HUES6 (cell line): ENCODE results near the gene MB.

Experiments used
- H3K27ac ChIP-seq: 2 replicates; pipeline ENCODE4 v1.7.0; 2013; ENCODE audit warnings: low read depth, mild to moderate bottlenecking, low read length, inconsistent platforms
- H3K27me3 ChIP-seq: 2 replicates; pipeline ENCODE4 v1.6.1; 2013; ENCODE audit warnings: low read length; ENCODE audit not compliant: control insufficient read depth, insufficient read depth
- H3K36me3 ChIP-seq: 2 replicates; pipeline ENCODE4 v1.6.1; 2013; ENCODE audit warnings: low read length; ENCODE audit not compliant: control insufficient read depth, insufficient read depth
- H3K4me1 ChIP-seq: 2 replicates; pipeline ENCODE4 v1.6.1; 2013; ENCODE audit warnings: low read length; ENCODE audit not compliant: control insufficient read depth, insufficient read depth
- H3K4me3 ChIP-seq: 2 replicates; pipeline ENCODE4 v1.5.1; 2013; ENCODE audit warnings: low read depth, low read length
- H3K9ac ChIP-seq: one replicate; pipeline ENCODE4 v1.6.1; 2013; ENCODE audit warnings: mild to moderate bottlenecking, low read length
- H3K9me3 ChIP-seq: 2 replicates; pipeline ENCODE4 v1.6.1; 2013; ENCODE audit warnings: low read depth, low read length; ENCODE audit not compliant: control insufficient read depth, insufficient read depth

The MB gene

GRCh38 chr22:35582861-35583670 lies 34.1 kb downstream of the MB start:
- no peaks in the 10 kb centered on the region for H3K27me3 ChIP-seq
- peaks cover 3% of the 10 kb centered on the region; the same call in 1 of the 2 replicates for H3K4me1 ChIP-seq
- no peaks in the 10 kb centered on the region for H3K36me3 ChIP-seq
- no peak overlapping the region for H3K9ac ChIP-seq
- H3K9me3 ChIP-seq = no peaks in the 10 kb centered on the region
- no peak overlapping the region for H3K4me3 ChIP-seq
- H3K27ac ChIP-seq = no peak overlapping the region

DNA sequence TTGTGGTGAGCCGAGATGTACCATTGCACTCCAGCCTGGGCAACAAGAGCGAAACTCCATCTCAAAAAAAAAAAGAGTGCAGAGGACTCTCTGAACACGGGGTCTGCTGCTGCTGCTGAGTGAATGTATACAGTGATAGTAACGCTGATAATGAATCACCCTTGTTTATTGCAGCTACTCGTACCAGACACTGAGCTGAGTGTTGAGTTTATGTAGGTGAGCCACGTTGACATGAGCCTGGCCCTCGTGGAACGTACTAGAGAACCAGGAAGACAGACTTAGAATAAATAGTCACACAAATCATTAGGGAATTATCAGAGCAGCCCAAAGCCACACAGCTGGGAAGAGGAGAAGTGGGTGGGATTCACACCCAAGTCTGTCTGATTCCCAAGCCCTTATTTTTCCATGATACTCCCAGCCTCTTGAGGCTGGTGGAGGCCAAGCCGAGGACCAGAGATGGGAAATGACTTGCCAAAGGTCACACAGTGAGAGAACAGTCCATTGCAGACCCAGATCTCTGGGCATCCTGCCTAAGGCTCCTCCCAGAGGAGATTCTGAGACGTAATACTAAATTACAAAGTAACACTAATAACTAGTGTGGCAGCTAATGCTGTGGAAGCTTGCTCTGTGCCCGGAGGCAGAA lies 34.8 kb downstream of the MB start:
- Histone ChIP-seq H3K4me3 (no peak overlapping the region), H3K27ac (no peak overlapping the region), H3K27me3 (no peaks in the 10 kb centered on the region), H3K9me3 (no peaks in the 10 kb centered on the region), H3K36me3 (no peaks in the 10 kb centered on the region), H3K9ac (no peak overlapping the region), H3K4me1 (peaks cover 3% of the 10 kb centered on the region; the same call in 1 of the 2 replicates)

GRCh38 chr22:35581023-35581413 lies 36.1 kb downstream of the MB start:
- Histone ChIP-seq H3K4me3 (no peak overlapping the region), H3K36me3 (no peaks in the 10 kb centered on the region), H3K4me1 (peaks cover 3% of the 10 kb centered on the region; the same call in 1 of the 2 replicates), H3K27ac (no peak overlapping the region), H3K27me3 (no peaks in the 10 kb centered on the region), H3K9me3 (no peaks in the 10 kb centered on the region), H3K9ac (no peak overlapping the region)

GRCh38 chr22:35580351-35581022 lies 36.6 kb downstream of the MB start:
- Histone ChIP-seq H3K27ac (no peak overlapping the region), H3K9me3 (no peaks in the 10 kb centered on the region), H3K4me3 (no peak overlapping the region), H3K36me3 (no peaks in the 10 kb centered on the region), H3K4me1 (peaks cover 3% of the 10 kb centered on the region; the same call in 1 of the 2 replicates), H3K9ac (no peak overlapping the region), H3K27me3 (no peaks in the 10 kb centered on the region)

GRCh38 chr22:35578836-35579575 lies 38.1 kb downstream of the MB start:
- Histone ChIP-seq H3K9ac (no peak overlapping the region), H3K27me3 (no peaks in the 10 kb centered on the region), H3K9me3 (no peaks in the 10 kb centered on the region), H3K36me3 (no peaks in the 10 kb centered on the region), H3K27ac (no peak overlapping the region), H3K4me3 (no peak overlapping the region), H3K4me1 (peaks cover 3% of the 10 kb centered on the region; the same call in 1 of the 2 replicates)

DNA sequence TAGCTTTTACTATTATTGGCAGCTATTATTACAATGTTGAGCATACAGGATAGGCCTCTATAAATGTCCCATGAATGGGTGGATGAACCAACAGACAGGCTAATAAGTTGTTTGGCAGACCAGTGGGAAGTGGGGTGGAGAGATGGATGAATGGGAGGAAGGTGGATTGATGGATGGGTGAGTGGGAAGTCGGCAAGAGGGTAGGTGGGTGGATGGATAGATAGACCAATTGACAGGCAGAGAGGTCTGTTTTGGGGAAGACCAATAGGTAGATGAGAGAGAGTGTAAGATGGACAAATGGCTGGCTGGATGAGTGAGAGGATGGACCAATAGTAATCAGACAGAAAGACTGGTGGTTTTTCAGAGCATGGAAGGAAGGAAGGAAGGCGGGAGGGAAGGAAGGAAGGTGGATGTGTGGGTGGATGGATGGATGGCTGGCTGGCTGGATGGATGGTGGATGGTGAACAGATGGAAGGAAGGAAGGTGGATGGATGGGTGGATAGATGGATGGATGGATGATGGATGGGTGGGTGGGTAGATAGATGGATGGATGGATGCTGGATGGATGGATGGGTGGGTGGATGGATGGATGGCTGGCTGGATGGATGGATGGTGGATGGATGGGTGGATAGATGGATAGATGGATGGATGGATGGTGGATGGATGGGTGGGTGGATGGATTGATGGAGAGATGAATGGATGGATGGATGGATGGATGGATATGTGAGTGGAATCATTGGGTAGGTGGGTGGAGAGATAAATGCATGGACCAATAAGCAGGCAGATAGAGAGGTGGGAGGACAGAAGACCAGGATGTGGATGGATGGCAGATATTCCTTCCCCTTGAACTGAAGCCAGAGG lies 39.1 kb downstream of the MB start:
- Histone ChIP-seq H3K4me1 (no peaks in the 10 kb centered on the region), H3K9ac (no peak overlapping the region), H3K27me3 (no peaks in the 10 kb centered on the region), H3K4me3 (no peak overlapping the region), H3K9me3 (no peaks in the 10 kb centered on the region), H3K36me3 (no peaks in the 10 kb centered on the region), H3K27ac (no peak overlapping the region)

- H3K27me3 ChIP-seq = no peaks in the 10 kb centered on the region
- no peak overlapping the region for H3K9ac ChIP-seq
- no peak overlapping the region for H3K27ac ChIP-seq
These were observed 40.5 kb downstream of the MB start for GRCh38 chr22:35576671-35577070.

GRCh38 chr22:35575116-35575748 lies 41.9 kb downstream of the MB start:
- Histone ChIP-seq H3K4me1 (no peaks in the 10 kb centered on the region), H3K4me3 (no peak overlapping the region), H3K9ac (no peak overlapping the region), H3K9me3 (no peaks in the 10 kb centered on the region), H3K27me3 (no peaks in the 10 kb centered on the region), H3K36me3 (no peaks in the 10 kb centered on the region), H3K27ac (no peak overlapping the region)

More at GRCh38 chr22:35576671-35577070, 40.5 kb downstream of the MB start:
- H3K36me3 ChIP-seq = no peaks in the 10 kb centered on the region
- H3K9me3 ChIP-seq = no peaks in the 10 kb centered on the region
- H3K4me1 ChIP-seq = no peaks in the 10 kb centered on the region
- no peak overlapping the region for H3K4me3 ChIP-seq

- Histone ChIP-seq H3K27ac (no peak overlapping the region), H3K9me3 (no peaks in the 10 kb centered on the region), H3K27me3 (no peaks in the 10 kb centered on the region), H3K36me3 (no peaks in the 10 kb centered on the region), H3K9ac (no peak overlapping the region), H3K4me1 (no peaks in the 10 kb centered on the region; the same call in 1 of the 2 replicates), H3K4me3 (no peak overlapping the region)
These were observed 44.6 kb downstream of the MB start for GRCh38 chr22:35572556-35572955.
